ENCODE measurements around the gene CHTF18.

GRCh38 chr16:841455-842060 lies 53.1 kb downstream of the CHTF18 start:
- TF ChIP-seq CTCF (conservative IDR thresholded peaks at IDR 0.05; ENCODE audit: low read length) (no peak), EZH2phosphoT487 (IDR thresholded peaks at IDR 0.05; ENCODE audit: borderline replicate concordance, low read depth, low read length) (no peak)

Measured in OCI-LY7 (cell line).